Measurements from ENCODE around the gene CAB39L.
"Not testable (repeated sequence)": the region's sequence is repeated elsewhere in the genome, so short reads cannot be mapped to it uniquely, and the experiment has no call there.

CAB39L gene

GRCh38 chr13:49297338-49297737, 146.5 kb downstream of the CAB39L start:
- no peak for TF ChIP-seq CTCF (conservative IDR thresholded peaks at IDR 0.05; ENCODE audit: control insufficient read depth, insufficient read depth, low read depth, low read length)
- DNase-seq (ENCODE audit: low read depth), result no peak
- H3K4me3 ChIP-seq (ENCODE audit: control insufficient read depth, low read depth, low read length), result no peak overlapping the region

- no peak for DNase-seq (ENCODE audit: low read depth)
- H3K4me3 ChIP-seq (ENCODE audit: control insufficient read depth, low read depth, low read length), result no peak overlapping the region
- TF ChIP-seq CTCF (conservative IDR thresholded peaks at IDR 0.05; ENCODE audit: control insufficient read depth, insufficient read depth, low read depth, low read length), result no peak
These were observed 147.2 kb downstream of the CAB39L start for GRCh38 chr13:49296659-49297058.

GRCh38 chr13:49295244-49295643, 148.6 kb downstream of the CAB39L start:
- H3K4me3 ChIP-seq (ENCODE audit: control insufficient read depth, low read depth, low read length), result no peak overlapping the region
- no peak for TF ChIP-seq CTCF (conservative IDR thresholded peaks at IDR 0.05; ENCODE audit: control insufficient read depth, insufficient read depth, low read depth, low read length)
- no peak for DNase-seq (ENCODE audit: low read depth)

GRCh38 chr13:49294723-49295122, 149.1 kb downstream of the CAB39L start:
- not testable (repeated sequence) for H3K4me3 ChIP-seq (ENCODE audit: control insufficient read depth, low read depth, low read length); DNase-seq (ENCODE audit: low read depth)

- H3K4me3 ChIP-seq (ENCODE audit: control insufficient read depth, low read depth, low read length), result no peak overlapping the region
- no peak for TF ChIP-seq CTCF (conservative IDR thresholded peaks at IDR 0.05; ENCODE audit: control insufficient read depth, insufficient read depth, low read depth, low read length)
These were observed 150.9 kb downstream of the CAB39L start for GRCh38 chr13:49292742-49293486.

GRCh38 chr13:49288458-49288857, 155.4 kb downstream of the CAB39L start:
- H3K4me3 ChIP-seq (ENCODE audit: control insufficient read depth, low read depth, low read length), result no peak overlapping the region
- no peak for TF ChIP-seq CTCF (conservative IDR thresholded peaks at IDR 0.05; ENCODE audit: control insufficient read depth, insufficient read depth, low read depth, low read length)
- no peak for DNase-seq (ENCODE audit: low read depth)

More at GRCh38 chr13:49292742-49293486, 150.9 kb downstream of the CAB39L start:
- DNase-seq (ENCODE audit: low read depth), result peak; percentile 74

- H3K4me3 ChIP-seq (ENCODE audit: control insufficient read depth, low read depth, low read length), result no peak overlapping the region
- no peak for DNase-seq (ENCODE audit: low read depth)
- TF ChIP-seq CTCF (conservative IDR thresholded peaks at IDR 0.05; ENCODE audit: control insufficient read depth, insufficient read depth, low read depth, low read length), result no peak
These were observed 155.9 kb downstream of the CAB39L start for GRCh38 chr13:49287995-49288394.

All from fibroblast of mammary gland (primary cell).